ENCODE data around the gene RBL2.

- TF ChIP-seq CTCF (conservative IDR thresholded peaks at IDR 0.05; ENCODE audit: low read depth, low read length) (no peak), EZH2 (IDR thresholded peaks at IDR 0.05; ENCODE audit: low read length, unreplicated experiment) (no peak), EZH2phosphoT487 (IDR thresholded peaks at IDR 0.05; ENCODE audit: borderline replicate concordance, low read length) (no peak)
These were observed 52.0 kb downstream of the RBL2 start for GRCh38 chr16:53486230-53486629.
